Measurements from ENCODE around the gene PCK1.

PCK1 gene

DNA sequence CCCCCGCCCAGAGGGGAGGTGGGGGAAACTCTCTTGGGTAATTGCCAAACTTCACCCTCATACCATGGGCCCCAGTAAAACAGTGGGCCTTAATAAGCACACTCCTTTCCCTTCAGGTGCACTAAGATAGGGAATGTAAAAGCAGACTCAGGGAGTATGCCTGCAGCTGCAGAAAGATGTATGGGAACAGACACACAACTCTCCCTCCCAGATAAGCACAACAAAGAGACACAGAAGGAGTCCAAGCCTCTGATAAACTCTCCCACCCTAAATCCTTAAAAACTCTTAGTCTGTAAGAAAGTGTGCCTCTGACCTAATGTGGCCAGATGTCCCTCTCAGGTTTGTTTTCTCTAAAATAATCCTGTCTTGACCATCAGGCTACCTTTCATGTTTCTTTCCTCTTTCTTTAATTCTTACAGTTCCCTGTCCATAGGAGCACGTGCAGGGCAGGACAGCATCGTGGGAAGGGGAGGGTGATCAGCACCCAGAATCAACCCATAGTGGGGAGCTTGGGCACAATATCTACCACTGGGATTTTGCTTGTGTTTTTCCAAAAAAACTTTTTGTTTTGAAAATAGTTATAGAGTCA is 24.7 kb upstream of the PCK1 start:
- no peaks in the 10 kb centered on the region for H3K9me3 ChIP-seq (ENCODE audit: control insufficient read depth, low read length)
- no peaks in the 10 kb centered on the region for H3K27me3 ChIP-seq (ENCODE audit: control insufficient read depth, insufficient read depth, low read length, poor library complexity, severe bottlenecking)
- H3K4me3 ChIP-seq (ENCODE audit: insufficient read depth, low read depth, low read length), result no peak overlapping the region
- H3K4me1 ChIP-seq (ENCODE audit: control insufficient read depth, insufficient read depth, low read length), result peaks cover 3% of the 10 kb centered on the region
- no peaks in the 10 kb centered on the region for H3K36me3 ChIP-seq (ENCODE audit: control insufficient read depth, insufficient read depth, low read length)
- 83 to 87% methylated on average over 3 of the region's 3 CpGs for WGBS, 2 experiments
- H3K27ac ChIP-seq (ENCODE audit: insufficient read depth, low read depth, low read length, poor library complexity, severe bottlenecking), result no peak overlapping the region

DNA sequence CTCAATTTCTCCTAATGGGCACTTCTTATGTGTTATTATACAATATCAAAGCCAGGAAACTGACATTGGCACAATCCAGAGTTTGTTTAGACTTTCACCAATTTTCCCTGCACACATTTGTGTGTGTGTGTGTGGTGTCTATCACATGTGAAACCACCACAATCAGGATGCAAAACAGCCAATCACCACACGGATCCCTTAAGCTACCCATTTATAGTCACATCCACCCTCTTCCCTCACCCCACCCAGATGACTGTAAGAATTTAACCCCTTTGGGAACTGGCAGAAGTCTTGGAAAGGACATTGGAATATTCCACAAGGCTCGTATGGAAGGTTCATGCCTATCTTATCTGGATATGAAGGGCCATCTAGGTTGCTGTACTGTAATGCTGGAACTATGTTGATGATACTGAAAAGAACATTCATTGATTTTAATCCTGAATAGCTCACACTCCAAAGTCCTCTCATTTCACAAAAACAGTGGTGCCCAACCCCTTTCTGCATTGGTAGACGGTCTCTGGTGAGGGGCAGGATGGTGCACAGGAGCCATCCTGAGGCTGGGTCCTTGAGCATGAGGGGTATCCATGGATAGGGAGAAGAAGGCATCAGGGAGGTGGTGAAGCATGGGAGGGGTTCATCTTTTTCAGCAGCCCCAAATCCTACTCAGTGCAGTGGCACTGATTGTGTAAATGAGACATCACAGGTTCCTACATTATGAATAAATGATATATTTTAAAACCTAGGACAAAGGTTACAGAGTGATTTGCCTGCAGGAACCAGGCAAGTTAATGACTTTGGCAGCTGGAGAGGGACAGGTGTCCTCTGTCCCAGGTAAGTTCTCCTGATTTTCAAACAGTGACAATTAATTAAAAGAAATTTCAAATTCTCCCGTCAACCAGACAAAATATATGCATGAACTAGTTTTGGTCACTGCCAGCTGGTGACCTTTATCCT is 23.9 kb upstream of the PCK1 start:
- peaks cover 3% of the 10 kb centered on the region for H3K4me1 ChIP-seq (ENCODE audit: control insufficient read depth, insufficient read depth, low read length)
- WGBS, 2 experiments, result 90 to 92% methylated on average over 4 of the region's 4 CpGs
- H3K27me3 ChIP-seq (ENCODE audit: control insufficient read depth, insufficient read depth, low read length, poor library complexity, severe bottlenecking), result no peaks in the 10 kb centered on the region
- H3K36me3 ChIP-seq (ENCODE audit: control insufficient read depth, insufficient read depth, low read length), result no peaks in the 10 kb centered on the region
- H3K27ac ChIP-seq (ENCODE audit: insufficient read depth, low read depth, low read length, poor library complexity, severe bottlenecking), result no peak overlapping the region
- H3K9me3 ChIP-seq (ENCODE audit: control insufficient read depth, low read length), result no peaks in the 10 kb centered on the region
- H3K4me3 ChIP-seq (ENCODE audit: insufficient read depth, low read depth, low read length), result no peak overlapping the region

DNA sequence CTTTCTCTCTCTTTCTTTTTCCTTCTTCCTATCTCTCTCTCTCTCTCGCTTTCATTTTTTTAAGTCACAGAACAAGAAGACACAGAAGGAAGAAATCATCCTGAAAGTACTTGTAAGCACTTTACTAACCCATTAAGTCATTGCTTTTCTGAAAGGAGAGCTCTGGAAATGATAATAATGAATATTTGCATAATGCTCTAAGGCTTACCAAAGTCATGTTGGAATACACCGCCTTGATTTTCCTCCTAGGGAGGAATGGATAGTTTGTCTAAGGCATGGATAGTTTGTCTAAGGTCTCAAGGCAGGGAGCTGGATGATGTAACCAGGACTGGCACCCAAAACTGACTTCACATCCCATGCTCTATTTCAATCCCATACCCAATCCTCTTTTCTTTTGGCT is 23.1 kb upstream of the PCK1 start:
- Histone ChIP-seq H3K36me3 (ENCODE audit: control insufficient read depth, insufficient read depth, low read length) (no peaks in the 10 kb centered on the region), H3K9me3 (ENCODE audit: control insufficient read depth, low read length) (no peaks in the 10 kb centered on the region), H3K4me1 (ENCODE audit: control insufficient read depth, insufficient read depth, low read length) (peaks cover 3% of the 10 kb centered on the region), H3K27ac (ENCODE audit: insufficient read depth, low read depth, low read length, poor library complexity, severe bottlenecking) (no peak overlapping the region), H3K4me3 (ENCODE audit: insufficient read depth, low read depth, low read length) (no peak overlapping the region), H3K27me3 (ENCODE audit: control insufficient read depth, insufficient read depth, low read length, poor library complexity, severe bottlenecking) (no peaks in the 10 kb centered on the region)
- 86 to 92% methylated on average over 2 of the region's 2 CpGs for WGBS, 2 experiments

DNA sequence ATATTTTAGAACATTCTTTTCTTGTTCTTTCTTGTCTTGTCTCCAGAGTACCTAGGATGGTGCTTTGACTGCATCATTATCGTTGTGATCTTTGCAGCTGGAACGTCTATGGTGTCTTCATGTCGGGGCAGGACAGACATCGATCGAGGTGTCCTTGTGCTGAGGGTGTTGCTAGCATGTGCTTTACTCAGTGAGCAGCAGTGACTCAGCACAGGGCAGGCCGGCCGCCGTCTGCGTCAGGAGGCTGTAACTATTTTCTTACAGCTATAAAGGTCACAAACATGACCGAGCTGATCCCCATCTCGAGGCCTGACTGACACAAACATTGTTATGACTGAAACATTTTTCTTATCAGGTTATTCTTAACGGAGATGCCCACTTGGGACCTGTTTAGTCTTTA is 21.0 kb upstream of the PCK1 start:
- Histone ChIP-seq H3K9me3 (ENCODE audit: control insufficient read depth, low read length) (no peaks in the 10 kb centered on the region), H3K36me3 (ENCODE audit: control insufficient read depth, insufficient read depth, low read length) (no peaks in the 10 kb centered on the region), H3K4me1 (ENCODE audit: control insufficient read depth, insufficient read depth, low read length) (peaks cover 3% of the 10 kb centered on the region), H3K27ac (ENCODE audit: insufficient read depth, low read depth, low read length, poor library complexity, severe bottlenecking) (no peak overlapping the region), H3K27me3 (ENCODE audit: control insufficient read depth, insufficient read depth, low read length, poor library complexity, severe bottlenecking) (no peaks in the 10 kb centered on the region), H3K4me3 (ENCODE audit: insufficient read depth, low read depth, low read length) (no peak overlapping the region)
- WGBS, 2 experiments, result 95 to 96% methylated on average over 12 of the region's 12 CpGs

DNA sequence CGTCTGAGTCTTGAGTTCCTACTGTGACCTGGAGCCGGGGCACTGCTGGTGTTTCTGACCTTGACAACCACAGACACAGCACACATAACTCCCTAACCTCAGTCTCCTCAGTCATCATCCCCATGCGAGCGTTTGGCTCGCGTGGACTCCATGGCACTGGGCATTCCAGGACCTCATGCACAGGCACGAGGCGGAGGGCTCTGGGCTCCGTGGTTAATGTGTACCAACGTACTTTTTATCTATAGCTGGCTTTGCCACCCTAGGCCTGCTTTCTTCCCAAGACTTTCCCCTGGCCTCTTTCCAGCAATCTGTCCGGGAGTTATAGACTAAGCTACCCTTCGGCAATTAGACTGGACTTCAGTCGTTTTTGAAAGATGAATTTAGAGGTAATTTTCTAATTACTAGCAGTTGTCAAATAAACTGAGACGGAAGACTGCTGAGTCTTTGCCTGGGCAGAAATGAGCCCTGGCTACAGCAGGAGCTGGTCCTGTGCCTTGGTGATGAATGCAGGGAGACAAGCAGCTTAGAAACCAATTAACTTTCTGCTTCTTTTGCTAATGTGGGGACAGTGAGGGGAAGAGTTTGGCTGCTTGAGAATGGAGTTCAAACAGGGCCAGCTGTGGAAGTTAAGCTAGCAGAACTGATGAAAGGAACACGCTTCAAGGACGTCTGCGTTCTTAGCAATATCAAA is 19.9 kb upstream of the PCK1 start:
- H3K4me1 ChIP-seq (ENCODE audit: control insufficient read depth, insufficient read depth, low read length), result peaks cover 3% of the 10 kb centered on the region
- H3K27ac ChIP-seq (ENCODE audit: insufficient read depth, low read depth, low read length, poor library complexity, severe bottlenecking), result no peak overlapping the region
- 76 to 80% methylated on average over 17 of the region's 17 CpGs for WGBS, 2 experiments
- no peaks in the 10 kb centered on the region for H3K27me3 ChIP-seq (ENCODE audit: control insufficient read depth, insufficient read depth, low read length, poor library complexity, severe bottlenecking)
- H3K9me3 ChIP-seq (ENCODE audit: control insufficient read depth, low read length), result no peaks in the 10 kb centered on the region
- H3K4me3 ChIP-seq (ENCODE audit: insufficient read depth, low read depth, low read length), result no peak overlapping the region
- no peaks in the 10 kb centered on the region for H3K36me3 ChIP-seq (ENCODE audit: control insufficient read depth, insufficient read depth, low read length)

DNA sequence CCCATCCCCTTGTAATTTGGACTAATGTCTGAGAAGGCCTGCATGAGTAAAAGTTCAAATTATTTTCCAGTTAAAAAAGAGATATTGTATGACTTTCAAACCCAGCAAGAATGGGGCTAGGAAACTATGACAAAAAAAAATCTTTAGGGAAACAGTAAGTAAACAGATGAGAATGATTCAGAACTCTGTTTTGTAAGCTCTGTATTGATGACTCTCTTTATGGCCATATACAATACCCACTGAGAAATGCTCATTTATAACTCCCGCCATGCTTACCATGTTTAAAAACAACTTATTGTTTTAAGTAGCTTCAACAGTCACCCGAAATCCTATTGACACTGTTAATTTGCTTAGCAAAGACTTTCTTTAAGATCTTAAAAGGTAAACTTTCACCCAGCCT is 17.2 kb upstream of the PCK1 start:
- 66 to 75% methylated on average over 2 of the region's 2 CpGs for WGBS, 2 experiments
- Histone ChIP-seq H3K27ac (ENCODE audit: insufficient read depth, low read depth, low read length, poor library complexity, severe bottlenecking) (no peak overlapping the region), H3K27me3 (ENCODE audit: control insufficient read depth, insufficient read depth, low read length, poor library complexity, severe bottlenecking) (no peaks in the 10 kb centered on the region), H3K4me3 (ENCODE audit: insufficient read depth, low read depth, low read length) (no peak overlapping the region), H3K4me1 (ENCODE audit: control insufficient read depth, insufficient read depth, low read length) (peaks cover 3% of the 10 kb centered on the region), H3K9me3 (ENCODE audit: control insufficient read depth, low read length) (no peaks in the 10 kb centered on the region), H3K36me3 (ENCODE audit: control insufficient read depth, insufficient read depth, low read length) (no peaks in the 10 kb centered on the region)

DNA sequence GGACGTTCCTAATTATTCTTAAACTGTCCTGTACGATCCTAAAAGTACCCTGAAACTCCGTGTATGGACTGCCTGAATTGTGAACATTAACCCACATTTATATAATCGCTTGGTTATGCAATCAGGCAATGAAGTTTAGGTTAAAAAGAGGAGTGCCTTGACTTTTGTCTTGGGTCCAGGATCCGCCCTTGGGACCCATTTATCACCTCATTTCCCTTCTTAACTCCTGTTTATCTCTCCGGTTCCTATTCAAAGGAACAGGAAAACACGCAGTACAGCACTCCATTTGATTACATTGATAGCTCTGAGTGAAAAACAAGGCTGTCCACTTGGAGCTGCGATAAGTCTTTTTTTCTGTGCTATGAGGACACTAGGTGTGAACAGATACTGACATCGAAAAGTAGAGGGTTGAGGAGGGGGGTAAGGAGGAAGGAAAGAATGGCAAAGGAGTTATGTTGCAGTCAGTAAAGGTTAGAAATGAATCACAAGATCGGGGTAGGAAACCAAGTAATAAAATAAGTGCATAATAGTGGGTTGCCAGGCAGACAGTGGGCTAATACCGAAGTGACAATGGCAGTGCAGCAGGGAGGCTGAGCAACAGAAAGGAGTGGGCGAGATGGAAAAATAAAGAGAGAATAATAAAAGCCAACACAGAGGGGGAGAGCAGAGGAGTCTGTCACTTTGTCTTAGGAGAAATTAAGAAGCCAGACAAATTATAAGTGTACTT is 15.9 kb upstream of the PCK1 start:
- Histone ChIP-seq H3K9me3 (ENCODE audit: control insufficient read depth, low read length) (no peaks in the 10 kb centered on the region), H3K27ac (ENCODE audit: insufficient read depth, low read depth, low read length, poor library complexity, severe bottlenecking) (no peak overlapping the region), H3K4me1 (ENCODE audit: control insufficient read depth, insufficient read depth, low read length) (peaks cover 3% of the 10 kb centered on the region), H3K27me3 (ENCODE audit: control insufficient read depth, insufficient read depth, low read length, poor library complexity, severe bottlenecking) (no peaks in the 10 kb centered on the region), H3K4me3 (ENCODE audit: insufficient read depth, low read depth, low read length) (no peak overlapping the region), H3K36me3 (ENCODE audit: control insufficient read depth, insufficient read depth, low read length) (no peaks in the 10 kb centered on the region)
- 81 to 83% methylated on average over 12 of the region's 12 CpGs for WGBS, 2 experiments

DNA sequence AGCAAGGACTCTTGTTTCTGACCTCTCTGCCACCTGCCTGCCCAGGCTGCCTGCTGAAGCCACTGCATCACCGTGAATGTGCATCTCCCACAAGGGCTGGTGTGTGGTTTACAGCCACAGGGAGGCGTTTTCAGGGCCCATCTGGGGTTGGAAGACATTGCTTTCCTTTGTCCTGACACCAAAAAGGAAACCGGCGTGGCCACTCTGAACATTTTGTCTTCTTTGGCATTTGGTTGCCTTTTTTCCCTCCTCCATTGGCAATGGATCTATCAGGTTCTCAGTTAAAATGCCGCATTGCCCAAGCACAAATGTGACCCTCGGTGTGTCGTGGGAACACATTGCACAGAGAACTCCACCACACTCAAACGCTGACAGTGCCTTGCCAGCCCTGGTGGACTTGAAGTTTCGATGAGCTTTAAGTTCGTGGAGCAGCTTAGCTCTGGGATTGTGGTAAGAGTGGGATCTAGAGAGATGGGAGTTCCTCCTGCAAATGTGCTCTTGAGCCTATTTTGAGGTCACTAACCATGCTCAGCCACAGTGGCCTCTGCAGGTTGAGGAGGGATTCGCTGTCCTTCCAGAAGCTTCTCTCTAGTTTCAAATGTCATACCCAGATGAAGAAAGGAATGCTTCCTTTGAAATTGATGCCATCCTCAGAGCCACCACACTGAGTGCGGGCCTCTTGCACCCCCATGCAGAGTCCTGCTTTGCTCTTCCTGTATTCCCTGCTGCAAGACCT is 14.8 kb upstream of the PCK1 start:
- Histone ChIP-seq H3K27ac (ENCODE audit: insufficient read depth, low read depth, low read length, poor library complexity, severe bottlenecking) (no peak overlapping the region), H3K36me3 (ENCODE audit: control insufficient read depth, insufficient read depth, low read length) (no peaks in the 10 kb centered on the region), H3K9me3 (ENCODE audit: control insufficient read depth, low read length) (no peaks in the 10 kb centered on the region), H3K4me3 (ENCODE audit: insufficient read depth, low read depth, low read length) (no peak overlapping the region), H3K4me1 (ENCODE audit: control insufficient read depth, insufficient read depth, low read length) (no peaks in the 10 kb centered on the region), H3K27me3 (ENCODE audit: control insufficient read depth, insufficient read depth, low read length, poor library complexity, severe bottlenecking) (no peaks in the 10 kb centered on the region)
- WGBS, 2 experiments, result 92 to 93% methylated on average over 12 of the region's 12 CpGs

DNA sequence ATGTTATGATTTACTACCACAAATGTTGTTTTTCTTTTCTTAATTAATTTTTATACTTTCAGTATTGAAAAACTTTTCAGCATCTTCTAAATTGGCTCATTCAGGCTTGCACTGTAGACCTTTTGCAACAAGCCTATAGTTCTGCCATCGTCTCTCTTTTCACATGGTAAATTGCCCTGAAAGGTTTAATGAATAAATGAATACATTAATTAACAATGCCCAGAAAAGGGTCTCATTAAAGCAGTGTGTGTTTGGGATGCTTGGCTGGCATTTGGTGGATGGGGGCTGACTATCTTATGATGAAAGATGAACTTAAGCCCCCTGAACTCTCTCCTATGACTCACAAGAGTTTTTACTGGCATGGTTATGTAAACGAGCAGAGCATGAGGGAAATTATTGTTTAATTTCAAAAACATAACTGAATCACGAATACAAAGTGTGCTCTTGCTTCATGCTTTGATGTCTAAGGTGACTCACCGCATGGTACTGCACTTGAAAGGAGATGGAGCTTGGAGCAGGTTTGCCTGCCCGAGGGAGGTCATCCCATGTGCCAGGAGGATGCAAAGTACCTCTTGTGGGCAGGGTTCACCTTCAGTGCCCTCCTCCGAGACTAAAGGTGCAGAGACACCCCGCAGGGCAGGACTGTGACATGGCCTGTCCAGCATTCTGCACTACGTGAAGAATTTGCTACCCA is 13.8 kb upstream of the PCK1 start:
- no peaks in the 10 kb centered on the region for H3K36me3 ChIP-seq (ENCODE audit: control insufficient read depth, insufficient read depth, low read length)
- WGBS, 2 experiments, result 94 to 98% methylated on average over 7 to 8 of the region's 8 CpGs
- no peaks in the 10 kb centered on the region for H3K27me3 ChIP-seq (ENCODE audit: control insufficient read depth, insufficient read depth, low read length, poor library complexity, severe bottlenecking)
- no peak overlapping the region for H3K4me3 ChIP-seq (ENCODE audit: insufficient read depth, low read depth, low read length)
- no peak overlapping the region for H3K27ac ChIP-seq (ENCODE audit: insufficient read depth, low read depth, low read length, poor library complexity, severe bottlenecking)
- H3K4me1 ChIP-seq (ENCODE audit: control insufficient read depth, insufficient read depth, low read length), result no peaks in the 10 kb centered on the region
- no peaks in the 10 kb centered on the region for H3K9me3 ChIP-seq (ENCODE audit: control insufficient read depth, low read length)
